Esophagus muscularis mucosa (tissue), 4 donors: ENCODE measurements around the gene CATSPER4. TPM values are rescaled to one million over a fixed set of nuclear protein-coding genes. Genes with fewer than 3 reads are reported as not detected.

ENCODE experiments used
- DNase-seq: peaks from one replicate; pipeline ENCODE4 v3.0.0-alpha.2; 2017; ENCODE audit errors: extremely low spot score
- H3K27ac ChIP-seq, 4 donors: fragments of 200-600 bp; sonication (generic); replicated peaks in 1 of 4; 1 replicate in 3 of 4; 2 replicates in 1 of 4; pipeline ENCODE4 v1.5.1; 2016 to 2019; ENCODE audit warnings: mild to moderate bottlenecking in 1 of 4
- H3K27me3 ChIP-seq, 4 donors: fragments of 200-600 bp; sonication (generic); one replicate each; pipeline versions ENCODE4 v1.5.1 to v1.6.0; 2016 to 2019
- H3K36me3 ChIP-seq, 4 donors: fragments of 200-600 bp; sonication (generic); one replicate each; pipeline ENCODE4 v1.5.1; 2016 to 2019
- H3K4me1 ChIP-seq, 4 donors: fragments of 200-600 bp; sonication (generic); one replicate each; pipeline ENCODE4 v1.5.1; 2016 to 2019
- H3K4me3 ChIP-seq, 4 donors: fragments of 200-600 bp; sonication (generic); 1 replicate in 2 of 4; 2 replicates in 2 of 4; pipeline ENCODE4 v1.5.1; 2016 to 2019; ENCODE audit warnings: mild to moderate bottlenecking in 4 of 4, moderate library complexity in 1 of 4
- H3K9me3 ChIP-seq, 4 donors: fragments of 200-600 bp; sonication (generic); 1 replicate in 3 of 4; 2 replicates in 1 of 4; pipeline ENCODE4 v1.5.1; 2016 to 2019
- EP300 ChIP-seq: sonication (generic); formaldehyde crosslinking; IDR thresholded peaks from one replicate; pipeline ENCODE4 v1.6.1; 2017; ENCODE audit warnings: antibody characterized with exemption
- POLR2A ChIP-seq: fragments of 450-650 bp; IDR thresholded peaks from one replicate; pipeline ENCODE4 v1.6.1; 2017; ENCODE audit warnings: antibody characterized with exemption, moderate library complexity, mild to moderate bottlenecking, low read depth
- POLR2AphosphoS5 ChIP-seq, 2 donors: sonication (generic); formaldehyde crosslinking; IDR thresholded peaks; one replicate each; pipeline ENCODE4 v1.6.1; 2017; ENCODE audit warnings: antibody characterized with exemption in 2 of 2
- WGBS: methylation state at CpG from one replicate; pipeline ENCODE4 v1.1.5; 2018; 5-methylcytosine and 5-hydroxymethylcytosine counted together
- intact Hi-C: fragments of 100-400 bp; cut with DNase I; formaldehyde crosslinking; loops from one replicate; pipeline ENCODE4 v1.15.1; 2023
- total RNA-seq, 4 donors: library from RNA; depleted of rRNA; stranded (reverse); fragments of >200 nt; gene quantifications; one replicate each; pipeline versions ENCODE4 v1.1.0 to v1.2.1, GENCODE V29; 2016
- TF ChIP-seq, protein P1 (sequence below), 3 experiments: fragments of 200-600 bp in 2 of 3; fragments of 450-650 bp in 1 of 3; sonication (generic) in 2 of 3; IDR thresholded peaks; one replicate each; pipeline ENCODE4 v1.5.1; 2017 to 2019; ENCODE audit warnings: antibody characterized with exemption in 3 of 3, mild to moderate bottlenecking in 2 of 3, moderate library complexity in 1 of 3

The CATSPER4 gene
- total RNA-seq, 4 donors from 2014 or later: not detected

DNA sequence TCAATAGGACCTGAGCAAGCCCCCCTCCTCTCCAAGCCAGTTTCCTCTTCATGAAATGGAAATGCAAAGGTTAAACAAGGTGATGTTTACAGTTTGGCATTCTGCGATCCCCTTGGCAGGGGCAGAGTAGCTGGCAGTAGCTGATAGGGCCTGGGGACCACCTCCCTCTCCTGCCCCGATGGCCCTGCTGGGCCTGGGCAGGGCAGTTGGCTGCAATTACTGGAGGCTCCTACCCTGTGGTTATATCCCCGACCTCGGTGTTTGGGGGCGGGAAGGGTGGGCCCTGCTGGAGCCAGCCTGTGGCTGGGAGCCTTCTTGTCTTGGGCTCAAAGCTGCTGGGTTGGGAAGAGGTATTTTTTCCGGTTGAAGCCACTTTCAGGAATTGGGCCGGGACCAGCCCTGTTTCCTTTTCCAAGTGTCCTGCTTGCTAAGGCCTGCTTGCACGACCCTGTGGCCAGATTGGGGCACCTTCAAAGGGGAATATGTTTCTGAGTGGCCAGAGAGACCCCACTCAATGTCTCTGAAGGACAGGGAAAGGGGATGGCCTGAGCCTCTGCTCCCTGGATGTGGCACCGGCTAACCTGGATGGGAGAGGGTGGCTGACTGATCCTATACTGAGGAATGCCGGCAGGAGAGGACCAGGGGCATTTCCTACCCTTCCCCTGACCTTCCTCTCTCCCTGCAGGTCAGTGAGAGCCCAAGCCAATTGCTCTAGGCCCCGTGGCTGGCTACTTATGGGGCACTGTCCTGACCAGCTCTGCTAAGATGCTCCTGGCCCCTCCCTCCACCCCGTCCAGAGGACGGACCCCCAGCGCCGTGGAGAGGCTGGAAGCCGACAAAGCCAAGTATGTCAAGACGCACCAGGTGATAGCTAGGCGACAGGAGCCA lies 29.6 kb upstream of the CATSPER4 start:
- 62% methylated on average over 10 of the region's 18 CpGs for WGBS
- H3K4me1 ChIP-seq: peaks cover 29 to 61% (median 33%) of the 10 kb centered on the region in 4 donors
- no peak for DNase-seq
- H3K27ac ChIP-seq: peak overlapping the region; percentile 58 to 71 (median 67)
- intact Hi-C loops: loop anchor here (5.0 kb wide), 2 partner anchors 53 to 123 kb away; no protein-coding TSS in a partner anchor
- H3K4me3 ChIP-seq: peak overlapping the region; percentile 54 to 66 (median 63)
- no peak for TF ChIP-seq EP300
- H3K27me3 ChIP-seq: peaks cover 0 to 30% (median 4%) of the 10 kb centered on the region in 4 donors
- no peaks in the 10 kb centered on the region for H3K36me3 ChIP-seq
- no peaks in the 10 kb centered on the region for H3K9me3 ChIP-seq

DNA sequence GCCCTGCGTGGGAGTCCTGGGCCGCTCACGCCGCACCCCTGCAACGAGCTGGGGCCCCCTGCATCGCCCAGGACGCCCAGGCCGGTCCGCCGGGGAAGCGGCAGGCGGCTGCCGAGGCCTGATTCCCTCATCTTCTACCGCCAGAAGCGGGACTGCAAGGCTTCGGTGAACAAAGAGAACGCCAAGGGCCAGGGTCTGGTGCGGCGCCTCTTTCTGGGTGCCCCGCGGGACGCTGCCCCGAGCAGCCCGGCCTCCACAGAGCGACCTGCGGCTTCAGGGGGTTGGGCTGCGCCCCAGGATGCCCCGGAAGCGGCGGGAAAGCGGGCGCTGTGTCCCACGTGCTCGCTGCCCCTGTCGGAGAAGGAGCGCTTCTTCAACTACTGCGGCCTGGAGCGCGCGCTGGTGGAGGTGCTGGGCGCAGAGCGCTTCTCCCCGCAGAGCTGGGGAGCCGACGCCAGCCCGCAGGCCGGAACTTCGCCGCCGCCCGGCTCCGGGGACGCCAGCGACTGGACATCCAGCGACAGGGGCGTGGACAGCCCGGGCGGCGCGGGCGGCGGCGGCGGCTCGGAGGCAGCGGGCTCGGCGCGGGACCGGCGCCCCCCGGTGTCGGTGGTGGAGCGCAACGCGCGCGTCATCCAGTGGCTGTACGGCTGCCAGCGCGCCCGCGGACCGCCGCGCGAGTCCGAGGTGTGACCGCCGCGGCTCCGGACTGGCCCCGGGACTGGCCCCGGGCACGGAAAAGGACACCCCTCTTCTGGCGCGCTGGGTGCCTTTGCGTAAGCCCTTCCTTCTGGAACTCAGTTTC lies 28.8 kb upstream of the CATSPER4 start:
- no peaks in the 10 kb centered on the region for H3K36me3 ChIP-seq
- H3K9me3 ChIP-seq: no peaks in the 10 kb centered on the region
- TF ChIP-seq, protein P1, sequence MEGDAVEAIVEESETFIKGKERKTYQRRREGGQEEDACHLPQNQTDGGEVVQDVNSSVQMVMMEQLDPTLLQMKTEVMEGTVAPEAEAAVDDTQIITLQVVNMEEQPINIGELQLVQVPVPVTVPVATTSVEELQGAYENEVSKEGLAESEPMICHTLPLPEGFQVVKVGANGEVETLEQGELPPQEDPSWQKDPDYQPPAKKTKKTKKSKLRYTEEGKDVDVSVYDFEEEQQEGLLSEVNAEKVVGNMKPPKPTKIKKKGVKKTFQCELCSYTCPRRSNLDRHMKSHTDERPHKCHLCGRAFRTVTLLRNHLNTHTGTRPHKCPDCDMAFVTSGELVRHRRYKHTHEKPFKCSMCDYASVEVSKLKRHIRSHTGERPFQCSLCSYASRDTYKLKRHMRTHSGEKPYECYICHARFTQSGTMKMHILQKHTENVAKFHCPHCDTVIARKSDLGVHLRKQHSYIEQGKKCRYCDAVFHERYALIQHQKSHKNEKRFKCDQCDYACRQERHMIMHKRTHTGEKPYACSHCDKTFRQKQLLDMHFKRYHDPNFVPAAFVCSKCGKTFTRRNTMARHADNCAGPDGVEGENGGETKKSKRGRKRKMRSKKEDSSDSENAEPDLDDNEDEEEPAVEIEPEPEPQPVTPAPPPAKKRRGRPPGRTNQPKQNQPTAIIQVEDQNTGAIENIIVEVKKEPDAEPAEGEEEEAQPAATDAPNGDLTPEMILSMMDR (IDR thresholded peaks at IDR 0.05): peak in 2 of 3 experiments; percentile 22 to 29
- TF ChIP-seq POLR2AphosphoS5 (IDR thresholded peaks at IDR 0.05): peak in 1 of 2 donors; percentile 15
- no peak for TF ChIP-seq EP300
- peaks cover 0 to 22% (median 4%) of the 10 kb centered on the region in 4 donors for H3K27me3 ChIP-seq
- WGBS: under 1% methylated on average over 67 of the region's 98 CpGs
- peaks cover 29 to 60% (median 33%) of the 10 kb centered on the region in 4 donors for H3K4me1 ChIP-seq
- peak overlapping the region; percentile 58 to 71 (median 67) for H3K27ac ChIP-seq
- intact Hi-C loops: loop anchor here (5.0 kb wide), 2 partner anchors 54 to 124 kb away; no protein-coding TSS in a partner anchor
- DNase-seq: no peak
- peak overlapping the region; percentile 54 to 66 (median 63) for H3K4me3 ChIP-seq

DNA sequence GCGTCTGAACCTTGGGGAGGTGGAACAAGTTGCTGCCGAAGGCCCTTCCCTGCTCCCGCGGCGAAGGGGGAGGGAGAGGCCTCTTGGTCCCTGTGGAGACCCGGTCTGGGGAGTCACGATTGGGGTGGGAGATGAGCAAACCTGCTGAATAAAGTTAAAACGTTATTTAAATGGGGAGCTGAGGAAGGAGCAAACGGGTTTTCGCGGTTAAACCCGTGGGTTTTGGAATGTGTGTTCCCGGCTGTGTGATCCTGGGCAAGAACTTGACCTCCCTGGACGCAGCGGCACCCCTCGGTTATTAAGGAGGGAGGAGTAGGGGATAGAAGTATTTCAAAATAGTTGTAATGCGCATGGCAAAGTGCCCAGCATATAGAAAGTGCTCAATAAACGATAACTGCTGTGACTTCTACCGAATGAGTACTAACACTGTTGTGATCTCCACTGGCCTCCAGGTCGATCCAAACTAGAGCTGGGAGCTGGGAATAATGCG lies 28.1 kb upstream of the CATSPER4 start:
- Histone ChIP-seq H3K4me3 (peak overlapping the region; percentile 54 to 66 (median 63)), H3K4me1 (peaks cover 29 to 55% (median 33%) of the 10 kb centered on the region in 4 donors), H3K27ac (peak overlapping the region; percentile 47 to 71 (median 60)), H3K36me3 (no peaks in the 10 kb centered on the region), H3K9me3 (no peaks in the 10 kb centered on the region), H3K27me3 (peaks cover 0 to 15% (median 2%) of the 10 kb centered on the region in 4 donors)
- no peak for TF ChIP-seq EP300
- TF ChIP-seq, protein P1 (IDR thresholded peaks at IDR 0.05): no peak
- TF ChIP-seq POLR2A: no peak
- TF ChIP-seq POLR2AphosphoS5 (IDR thresholded peaks at IDR 0.05): no peak
- intact Hi-C loops: loop anchor here (5.0 kb wide), 2 partner anchors 55 to 125 kb away; no protein-coding TSS in a partner anchor
- no peak for DNase-seq
- 38% methylated on average over 21 of the region's 21 CpGs for WGBS

DNA sequence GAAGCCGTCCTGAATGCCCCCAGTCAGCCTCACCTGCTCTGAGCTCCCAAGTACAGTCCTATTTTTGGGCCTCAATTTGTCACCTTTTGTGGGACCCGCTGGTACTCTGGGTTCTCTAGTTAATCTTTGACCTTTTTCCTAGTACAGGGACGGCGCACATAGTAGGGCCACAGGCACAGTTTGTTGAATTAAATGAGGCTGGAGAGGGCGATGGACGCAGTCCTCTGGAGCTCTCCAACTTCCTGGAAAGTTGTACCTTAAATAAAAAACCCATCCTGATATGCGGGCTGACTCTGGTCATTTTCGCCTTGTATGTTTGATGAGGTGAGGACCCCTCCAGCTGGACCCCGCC lies 26.7 kb upstream of the CATSPER4 start:
- no peaks in the 10 kb centered on the region for H3K36me3 ChIP-seq
- no peak for TF ChIP-seq POLR2AphosphoS5 (IDR thresholded peaks at IDR 0.05)
- TF ChIP-seq EP300: no peak
- TF ChIP-seq, protein P1 (IDR thresholded peaks at IDR 0.05): no peak
- no peak for TF ChIP-seq POLR2A
- peak overlapping the region; percentile 54 to 62 (median 57) for H3K4me3 ChIP-seq
- peaks cover 29 to 41% (median 33%) of the 10 kb centered on the region in 4 donors for H3K4me1 ChIP-seq
- intact Hi-C loops: loop anchor here (5.0 kb wide), 2 partner anchors 56 to 126 kb away; no protein-coding TSS in a partner anchor
- DNase-seq: no peak
- peaks cover 0 to 4% (median 1%) of the 10 kb centered on the region in 4 donors for H3K27me3 ChIP-seq
- no peaks in the 10 kb centered on the region for H3K9me3 ChIP-seq
- 65% methylated on average over 8 of the region's 9 CpGs for WGBS
- peak overlapping the region; percentile 72 to 75 (median 75) for H3K27ac ChIP-seq
